ENCODE results near the gene FZD2.

Gene FZD2

DNA sequence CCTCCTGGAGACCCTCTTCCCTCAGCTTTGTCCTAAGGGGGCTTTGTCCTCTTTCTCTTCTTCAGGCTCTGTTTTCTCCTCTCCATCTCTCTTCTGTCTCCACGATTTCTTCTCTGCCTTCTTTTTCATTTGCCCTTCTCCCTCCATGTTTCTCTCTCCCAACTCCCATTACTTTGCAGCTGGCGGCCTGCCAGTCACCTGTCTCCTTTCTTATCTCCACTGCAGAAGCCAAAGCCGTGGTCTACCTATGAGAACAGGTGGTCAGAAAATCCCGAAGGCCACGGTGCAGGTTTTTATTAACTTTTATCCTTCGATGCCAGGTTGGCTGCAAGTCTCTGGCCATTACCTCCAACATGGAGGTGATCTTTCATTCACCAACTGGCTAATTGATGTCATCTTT lies 45.1 kb downstream of the FZD2 start:
- peaks cover 36% of the 10 kb centered on the region for H3K4me1 ChIP-seq (ENCODE audit: control insufficient read depth, insufficient read depth, low read length)
- H3K9me3 ChIP-seq (ENCODE audit: control insufficient read depth, low read length) = no peaks in the 10 kb centered on the region
- H3K4me3 ChIP-seq (ENCODE audit: low read length) = no peak overlapping the region
- H3K9ac ChIP-seq (ENCODE audit: low read length) = no peak overlapping the region
- H3K27me3 ChIP-seq (replicated peaks; ENCODE audit: control insufficient read depth, insufficient read depth, low read length) = no peaks in the 10 kb centered on the region
- H3K36me3 ChIP-seq (ENCODE audit: control insufficient read depth, insufficient read depth, low read length, severe bottlenecking) = no peaks in the 10 kb centered on the region
- DNase-seq (ENCODE audit: low read depth) = no peak

GRCh38 chr17:44602970-44603369 lies 45.7 kb downstream of the FZD2 start:
- Histone ChIP-seq H3K4me1 (ENCODE audit: control insufficient read depth, insufficient read depth, low read length) (peaks cover 37% of the 10 kb centered on the region), H3K36me3 (ENCODE audit: control insufficient read depth, insufficient read depth, low read length, severe bottlenecking) (no peaks in the 10 kb centered on the region), H3K9me3 (ENCODE audit: control insufficient read depth, low read length) (no peaks in the 10 kb centered on the region), H3K4me3 (ENCODE audit: low read length) (no peak overlapping the region), H3K9ac (ENCODE audit: low read length) (no peak overlapping the region), H3K27me3 (replicated peaks; ENCODE audit: control insufficient read depth, insufficient read depth, low read length) (no peaks in the 10 kb centered on the region)
- DNase-seq (ENCODE audit: low read depth) = no peak

DNA sequence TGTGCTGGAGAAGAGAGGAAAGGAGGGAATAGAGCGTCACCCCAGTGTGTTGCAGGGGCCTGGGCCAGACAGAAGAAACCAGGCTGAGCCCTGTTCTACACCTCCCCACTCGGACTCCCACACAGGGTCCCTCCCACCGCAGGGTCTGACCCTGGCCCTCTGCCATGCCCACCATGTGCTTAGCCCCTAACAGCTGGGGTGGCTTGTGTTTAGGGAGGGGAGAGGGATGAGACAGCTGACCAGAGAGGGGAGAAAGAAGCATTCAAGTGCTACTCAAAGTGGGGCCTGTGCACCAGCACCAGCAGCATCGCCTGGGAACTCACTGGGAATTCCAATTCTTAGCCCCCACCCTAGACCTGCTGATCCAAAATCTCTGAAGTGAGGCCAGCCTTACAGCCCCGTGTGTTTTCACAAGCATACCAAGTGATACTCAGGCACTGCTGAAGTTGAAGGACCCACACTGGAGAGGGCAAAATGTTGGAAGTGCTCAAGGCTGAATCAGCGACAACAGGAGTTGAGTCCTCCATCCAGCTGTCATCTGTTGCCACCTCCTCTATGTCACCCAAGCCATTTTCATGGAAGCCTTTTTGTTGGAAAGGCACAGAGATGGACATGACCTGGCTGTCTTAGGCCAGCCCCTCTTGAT lies 47.0 kb downstream of the FZD2 start:
- Histone ChIP-seq H3K4me1 (ENCODE audit: control insufficient read depth, insufficient read depth, low read length) (peaks cover 31% of the 10 kb centered on the region), H3K27me3 (replicated peaks; ENCODE audit: control insufficient read depth, insufficient read depth, low read length) (no peaks in the 10 kb centered on the region), H3K9me3 (ENCODE audit: control insufficient read depth, low read length) (no peaks in the 10 kb centered on the region), H3K4me3 (ENCODE audit: low read length) (no peak overlapping the region), H3K9ac (ENCODE audit: low read length) (no peak overlapping the region), H3K36me3 (ENCODE audit: control insufficient read depth, insufficient read depth, low read length, severe bottlenecking) (no peaks in the 10 kb centered on the region)
- peak; percentile 23 for DNase-seq (ENCODE audit: low read depth)

DNA sequence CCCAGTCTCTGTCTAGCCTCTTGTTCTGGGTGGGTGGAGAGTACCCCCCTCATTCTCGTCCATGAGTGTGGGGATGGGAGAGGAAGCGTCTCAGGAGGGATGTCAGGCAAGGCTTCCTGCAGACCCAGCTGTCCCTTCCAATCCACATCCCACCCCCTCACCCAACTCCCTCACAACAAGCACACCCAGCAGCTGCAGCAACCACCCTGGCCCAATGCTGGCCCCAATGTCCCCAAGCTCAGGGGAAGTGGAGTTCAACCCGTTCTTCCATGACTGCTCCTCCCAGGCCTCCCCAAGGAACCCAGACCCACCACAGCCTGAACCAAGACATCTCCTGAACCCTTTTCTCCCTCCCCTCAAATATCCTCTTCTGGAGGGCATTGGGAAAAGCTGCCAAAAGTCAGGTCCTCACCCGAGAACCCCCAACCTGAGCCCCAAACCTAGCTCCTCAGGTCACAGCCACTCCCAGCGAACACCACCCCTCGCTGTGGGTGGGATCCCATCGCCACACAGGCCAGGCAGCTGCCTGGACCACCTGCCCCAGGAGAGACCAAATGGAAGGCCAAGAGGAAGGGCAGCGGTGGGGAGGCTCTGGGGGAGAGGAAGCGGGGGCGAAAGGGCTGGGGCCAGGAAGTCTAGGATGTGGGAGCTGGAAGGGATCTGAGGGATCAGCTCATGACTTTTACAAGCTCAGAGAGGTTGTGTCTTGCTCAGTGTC lies 47.6 kb downstream of the FZD2 start:
- DNase-seq (ENCODE audit: low read depth) = no peak
- Histone ChIP-seq H3K4me1 (ENCODE audit: control insufficient read depth, insufficient read depth, low read length) (peaks cover 26% of the 10 kb centered on the region), H3K4me3 (ENCODE audit: low read length) (no peak overlapping the region), H3K36me3 (ENCODE audit: control insufficient read depth, insufficient read depth, low read length, severe bottlenecking) (no peaks in the 10 kb centered on the region), H3K9ac (ENCODE audit: low read length) (no peak overlapping the region), H3K27me3 (replicated peaks; ENCODE audit: control insufficient read depth, insufficient read depth, low read length) (no peaks in the 10 kb centered on the region), H3K9me3 (ENCODE audit: control insufficient read depth, low read length) (no peaks in the 10 kb centered on the region)

- DNase-seq (ENCODE audit: low read depth) = no peak
- H3K27me3 ChIP-seq (replicated peaks; ENCODE audit: control insufficient read depth, insufficient read depth, low read length) = no peaks in the 10 kb centered on the region
- H3K4me3 ChIP-seq (ENCODE audit: low read length) = no peak overlapping the region
- no peak overlapping the region for H3K9ac ChIP-seq (ENCODE audit: low read length)
- H3K9me3 ChIP-seq (ENCODE audit: control insufficient read depth, low read length) = no peaks in the 10 kb centered on the region
- H3K4me1 ChIP-seq (ENCODE audit: control insufficient read depth, insufficient read depth, low read length) = peaks cover 19% of the 10 kb centered on the region
- H3K36me3 ChIP-seq (ENCODE audit: control insufficient read depth, insufficient read depth, low read length, severe bottlenecking) = no peaks in the 10 kb centered on the region
Measured at GRCh38 chr17:44606658-44607057, 49.4 kb downstream of the FZD2 start.

DNA sequence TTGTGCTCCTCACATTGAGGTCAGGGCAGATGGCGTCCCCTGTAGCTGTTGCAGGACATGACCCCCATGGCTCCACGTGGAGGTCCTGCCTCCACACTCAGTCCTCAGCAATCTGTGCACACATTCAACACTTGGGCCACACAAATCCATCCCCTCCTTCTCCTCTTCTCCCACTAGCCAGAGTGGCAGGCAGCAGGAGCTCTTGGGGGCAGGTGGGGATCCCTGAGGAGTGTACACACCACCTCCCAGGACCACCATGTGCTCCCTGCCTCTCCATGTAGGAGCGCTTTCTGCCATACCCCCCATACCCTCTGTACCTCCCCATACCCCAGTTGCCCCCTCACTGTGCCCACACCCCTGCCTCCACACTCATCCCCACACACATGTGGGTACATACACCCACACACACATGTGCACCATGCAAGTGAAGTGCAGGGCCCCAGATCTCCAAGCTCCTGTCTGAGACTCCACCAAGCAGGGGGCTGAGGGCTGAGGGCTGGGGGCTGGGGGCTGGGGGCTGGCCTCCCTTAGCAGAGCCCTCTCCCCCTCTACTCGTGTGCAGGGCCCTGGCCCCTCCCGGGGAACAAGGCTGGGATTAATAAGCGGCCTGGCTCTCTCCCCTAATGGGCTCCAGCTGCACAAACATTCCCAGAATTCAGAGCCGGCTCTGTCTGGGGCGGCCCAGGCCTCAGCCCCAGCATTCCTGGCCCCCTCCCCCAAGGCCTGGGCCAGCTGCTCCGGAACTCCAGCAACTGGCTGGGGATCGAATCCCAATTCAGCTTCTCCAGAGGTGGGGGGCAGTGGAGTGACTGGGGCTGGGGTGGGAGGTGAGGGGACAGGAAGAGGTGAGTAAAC lies 50.8 kb downstream of the FZD2 start:
- Histone ChIP-seq H3K4me1 (ENCODE audit: control insufficient read depth, insufficient read depth, low read length) (peaks cover 16% of the 10 kb centered on the region), H3K4me3 (ENCODE audit: low read length) (no peak overlapping the region), H3K27me3 (replicated peaks; ENCODE audit: control insufficient read depth, insufficient read depth, low read length) (no peaks in the 10 kb centered on the region), H3K9ac (ENCODE audit: low read length) (no peak overlapping the region), H3K9me3 (ENCODE audit: control insufficient read depth, low read length) (no peaks in the 10 kb centered on the region), H3K36me3 (ENCODE audit: control insufficient read depth, insufficient read depth, low read length, severe bottlenecking) (no peaks in the 10 kb centered on the region)
- peak; percentile 93 for DNase-seq (ENCODE audit: low read depth)

- Histone ChIP-seq H3K36me3 (ENCODE audit: control insufficient read depth, insufficient read depth, low read length, severe bottlenecking) (no peaks in the 10 kb centered on the region), H3K4me1 (ENCODE audit: control insufficient read depth, insufficient read depth, low read length) (peaks cover 16% of the 10 kb centered on the region), H3K9me3 (ENCODE audit: control insufficient read depth, low read length) (no peaks in the 10 kb centered on the region), H3K9ac (ENCODE audit: low read length) (no peak overlapping the region), H3K4me3 (ENCODE audit: low read length) (no peak overlapping the region), H3K27me3 (replicated peaks; ENCODE audit: control insufficient read depth, insufficient read depth, low read length) (no peaks in the 10 kb centered on the region)
- peak; percentile 29 for DNase-seq (ENCODE audit: low read depth)
Measured at GRCh38 chr17:44608727-44609435, 51.6 kb downstream of the FZD2 start.

DNA sequence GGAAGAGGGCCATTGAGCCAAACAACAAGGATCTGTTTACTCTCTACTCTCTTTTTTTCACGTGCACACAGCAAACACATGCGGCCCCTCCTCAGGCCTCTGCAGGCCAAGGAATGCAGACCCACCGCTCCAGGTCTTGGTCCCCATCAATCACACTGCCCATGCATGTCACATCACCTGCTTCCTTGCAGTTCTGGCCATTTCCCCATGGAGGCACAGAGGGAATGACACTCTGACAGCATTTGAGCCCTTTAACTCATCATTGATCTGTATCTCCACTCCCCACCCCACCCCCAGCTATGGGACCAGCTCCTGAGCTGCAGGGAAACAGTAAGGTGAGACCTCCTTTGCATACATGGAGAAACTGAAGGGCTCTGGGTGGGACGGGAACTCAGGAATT lies 53.0 kb downstream of the FZD2 start:
- no peak overlapping the region for H3K9ac ChIP-seq (ENCODE audit: low read length)
- no peaks in the 10 kb centered on the region for H3K36me3 ChIP-seq (ENCODE audit: control insufficient read depth, insufficient read depth, low read length, severe bottlenecking)
- H3K27me3 ChIP-seq (replicated peaks; ENCODE audit: control insufficient read depth, insufficient read depth, low read length) = peaks cover 5% of the 10 kb centered on the region
- peaks cover 16% of the 10 kb centered on the region for H3K4me1 ChIP-seq (ENCODE audit: control insufficient read depth, insufficient read depth, low read length)
- H3K9me3 ChIP-seq (ENCODE audit: control insufficient read depth, low read length) = no peaks in the 10 kb centered on the region
- DNase-seq (ENCODE audit: low read depth) = no peak
- no peak overlapping the region for H3K4me3 ChIP-seq (ENCODE audit: low read length)

All from adipocyte (in vitro differentiated cells).